NCI-H2081 (cell line): ENCODE data around the gene DHRS7B.

Experiments used
- DNase-seq, 2 experiments: peaks; one replicate each; lab custom pipeline; 2025; lab: John Stamatoyannopoulos, UW

The DHRS7B gene

GRCh38 chr17:21177854-21178600 is 51.3 kb downstream of the DHRS7B start:
- no peak for DNase-seq

- no peak for DNase-seq
Measured at GRCh38 chr17:21183468-21183867, 56.7 kb downstream of the DHRS7B start.

- no peak for DNase-seq
Measured at GRCh38 chr17:21184570-21184969, 57.8 kb downstream of the DHRS7B start.

GRCh38 chr17:21185061-21185460 is 58.3 kb downstream of the DHRS7B start:
- DNase-seq: no peak

- no peak for DNase-seq
Measured at GRCh38 chr17:21186399-21187187, 59.8 kb downstream of the DHRS7B start.

GRCh38 chr17:21189361-21189760 is 62.6 kb downstream of the DHRS7B start:
- no peak for DNase-seq

GRCh38 chr17:21190078-21190477 is 63.3 kb downstream of the DHRS7B start:
- DNase-seq: no peak

GRCh38 chr17:21191698-21192097 is 64.9 kb downstream of the DHRS7B start:
- DNase-seq: no peak

GRCh38 chr17:21192414-21192813 is 65.7 kb downstream of the DHRS7B start:
- peak in 1 of 2 experiments; percentile 58 for DNase-seq

- DNase-seq: peak in 1 of 2 experiments; percentile 80
Measured at GRCh38 chr17:21193031-21193430, 66.3 kb downstream of the DHRS7B start.

- no peak for DNase-seq
Measured at GRCh38 chr17:21194226-21194625, 67.5 kb downstream of the DHRS7B start.

- peak in 1 of 2 experiments; percentile 17 for DNase-seq
Measured at GRCh38 chr17:21194703-21195102, 67.9 kb downstream of the DHRS7B start.

GRCh38 chr17:21196126-21196525 is 69.4 kb downstream of the DHRS7B start:
- no peak for DNase-seq

GRCh38 chr17:21198411-21198810 is 71.6 kb downstream of the DHRS7B start:
- DNase-seq: no peak

GRCh38 chr17:21199311-21199710 is 72.5 kb downstream of the DHRS7B start:
- no peak for DNase-seq

GRCh38 chr17:21199856-21200255 is 73.1 kb downstream of the DHRS7B start:
- DNase-seq: no peak

- DNase-seq: no peak
Measured at GRCh38 chr17:21200590-21201297, 74.0 kb downstream of the DHRS7B start.

- DNase-seq: peak; percentile 44 to 67
Measured at GRCh38 chr17:21201298-21201595, 74.5 kb downstream of the DHRS7B start.

GRCh38 chr17:21201874-21202273 is 75.1 kb downstream of the DHRS7B start:
- DNase-seq: no peak

- DNase-seq: no peak
Measured at GRCh38 chr17:21202512-21202911, 75.7 kb downstream of the DHRS7B start.

GRCh38 chr17:21204935-21205334 is 78.2 kb downstream of the DHRS7B start:
- no peak for DNase-seq

- DNase-seq: no peak
Measured at GRCh38 chr17:21208352-21208751, 81.6 kb downstream of the DHRS7B start.
